RCC 7860 (cell line): ENCODE measurements around the gene SAMD11.
A peak's percentile ranks its signal among the peaks of the same experiment; 100 is the strongest.

ENCODE experiments used
- DNase-seq: peaks from one replicate; pipeline ENCODE4 v3.0.0-alpha.2; 2015; ENCODE audit warnings: low spot score
- FAIRE-seq: peaks from 2 replicates; lab custom pipeline; 2012; peaks lifted over from hg19 to GRCh38; lab: Jason Lieb, UNC

Gene SAMD11

GRCh38 chr1:904310-904950, 19.3 kb upstream of the SAMD11 start:
- DNase-seq (peak; percentile 68), FAIRE-seq (no peak)

- no peak for FAIRE-seq
- no peak for DNase-seq
Observed at GRCh38 chr1:905071-905749, 18.5 kb upstream of the SAMD11 start.

- FAIRE-seq, result no peak
- no peak for DNase-seq
Observed at GRCh38 chr1:905811-906599, 17.7 kb upstream of the SAMD11 start.

GRCh38 chr1:906600-907420, 16.9 kb upstream of the SAMD11 start:
- FAIRE-seq (peak; percentile 94), DNase-seq (peak; percentile 91)

GRCh38 chr1:907611-908451, 15.9 kb upstream of the SAMD11 start:
- FAIRE-seq (no peak), DNase-seq (no peak)

GRCh38 chr1:908661-909060, 15.1 kb upstream of the SAMD11 start:
- FAIRE-seq, result no peak
- DNase-seq, result no peak

- no peak for DNase-seq
Observed at GRCh38 chr1:909861-910310, 13.8 kb upstream of the SAMD11 start.

GRCh38 chr1:910311-910880, 13.3 kb upstream of the SAMD11 start:
- peak; percentile 58 for DNase-seq

More at GRCh38 chr1:909861-910310, 13.8 kb upstream of the SAMD11 start:
- no peak for FAIRE-seq

GRCh38 chr1:910881-911721, 12.6 kb upstream of the SAMD11 start:
- FAIRE-seq (peak; percentile 92), DNase-seq (peak; percentile 92)

More at GRCh38 chr1:910311-910880, 13.3 kb upstream of the SAMD11 start:
- FAIRE-seq, result peak; percentile 62

GRCh38 chr1:911875-912739, 11.6 kb upstream of the SAMD11 start:
- DNase-seq, result peak; percentile 68
- peak; percentile 84 for FAIRE-seq

- peak; percentile 74 for DNase-seq
- FAIRE-seq, result peak; percentile 86
Observed at GRCh38 chr1:912740-913301, 10.9 kb upstream of the SAMD11 start.

GRCh38 chr1:913491-914130, 10.1 kb upstream of the SAMD11 start:
- no peak for DNase-seq
- no peak for FAIRE-seq

GRCh38 chr1:914131-914890, 9.4 kb upstream of the SAMD11 start:
- no peak for DNase-seq
- no peak for FAIRE-seq

GRCh38 chr1:914891-915280, 8.8 kb upstream of the SAMD11 start:
- FAIRE-seq, result no peak

GRCh38 chr1:915295-916172, 8.2 kb upstream of the SAMD11 start:
- no peak for DNase-seq

More at GRCh38 chr1:914891-915280, 8.8 kb upstream of the SAMD11 start:
- DNase-seq, result no peak

More at GRCh38 chr1:915295-916172, 8.2 kb upstream of the SAMD11 start:
- no peak for FAIRE-seq
